ENCODE data around the gene UNC79.

The UNC79 gene

DNA sequence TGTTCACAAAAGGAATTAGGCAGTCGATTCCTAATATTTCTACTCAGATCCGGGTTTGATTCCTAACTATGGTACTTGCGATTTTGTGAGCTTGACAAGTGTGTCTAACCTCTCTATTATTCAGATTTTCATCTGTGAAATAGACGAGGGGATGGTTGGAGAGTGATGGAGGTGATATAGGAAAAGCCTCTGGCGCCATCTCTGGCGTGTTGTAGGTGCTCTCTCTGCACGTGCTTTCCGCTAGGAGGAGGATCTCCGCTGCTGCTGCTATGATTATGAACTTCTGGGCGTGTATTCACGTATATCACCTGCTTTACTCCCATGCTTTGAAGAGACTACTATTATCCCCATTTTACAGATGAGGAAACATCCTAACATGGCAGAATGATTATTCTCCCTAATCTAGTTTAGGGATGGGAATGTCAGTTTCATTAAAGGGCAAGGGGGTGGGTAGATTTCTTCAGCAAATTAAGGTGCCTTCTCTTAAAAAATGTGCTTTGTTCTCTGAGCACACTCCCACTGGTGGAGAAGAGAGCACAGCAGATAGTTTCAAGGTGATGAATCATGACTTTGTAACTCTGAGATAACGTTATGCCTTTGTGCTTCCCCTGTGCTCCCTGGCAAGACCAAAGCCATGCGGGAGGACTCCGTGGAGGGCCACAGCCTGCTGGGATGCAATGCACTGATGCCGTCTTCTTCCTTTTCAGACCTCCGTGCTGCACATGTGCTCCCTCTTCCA is 260.5 kb downstream of the UNC79 start:
- H4K20me1 ChIP-seq (ENCODE audit: low read depth, low read length): no peaks in the 10 kb centered on the region
- no peak overlapping the region for H3K4me3 ChIP-seq (ENCODE audit: insufficient read depth, low read length, poor library complexity, severe bottlenecking)
- no peaks in the 10 kb centered on the region for H3K9me3 ChIP-seq (ENCODE audit: insufficient read depth, low read length)
- H2AFZ ChIP-seq (ENCODE audit: low read depth, low read length, severe bottlenecking): no peak overlapping the region
- no peaks in the 10 kb centered on the region for H3K36me3 ChIP-seq (ENCODE audit: low read length)
- no peak for TF ChIP-seq EZH2phosphoT487 (conservative IDR thresholded peaks at IDR 0.05; ENCODE audit: low read length)
- TF ChIP-seq, protein P1, sequence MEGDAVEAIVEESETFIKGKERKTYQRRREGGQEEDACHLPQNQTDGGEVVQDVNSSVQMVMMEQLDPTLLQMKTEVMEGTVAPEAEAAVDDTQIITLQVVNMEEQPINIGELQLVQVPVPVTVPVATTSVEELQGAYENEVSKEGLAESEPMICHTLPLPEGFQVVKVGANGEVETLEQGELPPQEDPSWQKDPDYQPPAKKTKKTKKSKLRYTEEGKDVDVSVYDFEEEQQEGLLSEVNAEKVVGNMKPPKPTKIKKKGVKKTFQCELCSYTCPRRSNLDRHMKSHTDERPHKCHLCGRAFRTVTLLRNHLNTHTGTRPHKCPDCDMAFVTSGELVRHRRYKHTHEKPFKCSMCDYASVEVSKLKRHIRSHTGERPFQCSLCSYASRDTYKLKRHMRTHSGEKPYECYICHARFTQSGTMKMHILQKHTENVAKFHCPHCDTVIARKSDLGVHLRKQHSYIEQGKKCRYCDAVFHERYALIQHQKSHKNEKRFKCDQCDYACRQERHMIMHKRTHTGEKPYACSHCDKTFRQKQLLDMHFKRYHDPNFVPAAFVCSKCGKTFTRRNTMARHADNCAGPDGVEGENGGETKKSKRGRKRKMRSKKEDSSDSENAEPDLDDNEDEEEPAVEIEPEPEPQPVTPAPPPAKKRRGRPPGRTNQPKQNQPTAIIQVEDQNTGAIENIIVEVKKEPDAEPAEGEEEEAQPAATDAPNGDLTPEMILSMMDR (IDR thresholded peaks at IDR 0.05; ENCODE audit: insufficient read depth, low read length, poor library complexity, severe bottlenecking): no peak
- no peak overlapping the region for H3K4me2 ChIP-seq (ENCODE audit: low read depth, low read length, poor library complexity, severe bottlenecking)
- no peaks in the 10 kb centered on the region for H3K27me3 ChIP-seq (ENCODE audit: low read length)
- H3K9ac ChIP-seq (ENCODE audit: low read length): no peak overlapping the region
- no peaks in the 10 kb centered on the region for H3K79me2 ChIP-seq (ENCODE audit: insufficient read depth, low read length)
- no peak overlapping the region for H3K27ac ChIP-seq (ENCODE audit: low read depth, low read length)
- no peaks in the 10 kb centered on the region for H3F3A ChIP-seq (ENCODE audit: insufficient read depth)
- no peaks in the 10 kb centered on the region for H3K9me2 ChIP-seq (replicated peaks; ENCODE audit: insufficient read depth, low read length)

DNA sequence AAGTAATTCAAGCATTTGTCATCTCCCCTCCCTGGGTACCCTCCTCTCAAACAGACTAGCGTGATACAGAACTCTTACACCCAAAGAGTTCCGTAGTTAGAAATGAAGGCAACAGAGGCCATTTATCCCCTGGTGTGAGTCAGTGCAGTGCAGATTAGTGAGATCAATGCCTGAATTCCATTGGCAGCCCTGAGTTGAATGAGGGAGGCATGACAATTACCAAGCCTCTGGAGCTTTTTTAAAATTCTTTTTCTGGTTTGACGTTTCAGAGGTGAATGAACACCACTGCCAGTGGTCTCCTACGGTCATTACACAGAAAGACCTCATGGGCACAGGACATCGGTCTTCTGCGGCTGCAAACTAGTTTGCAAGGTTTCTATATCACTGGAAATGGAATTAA is 263.2 kb downstream of the UNC79 start:
- H3K9ac ChIP-seq (ENCODE audit: low read length): no peak overlapping the region
- no peaks in the 10 kb centered on the region for H3K36me3 ChIP-seq (ENCODE audit: low read length)

DNA sequence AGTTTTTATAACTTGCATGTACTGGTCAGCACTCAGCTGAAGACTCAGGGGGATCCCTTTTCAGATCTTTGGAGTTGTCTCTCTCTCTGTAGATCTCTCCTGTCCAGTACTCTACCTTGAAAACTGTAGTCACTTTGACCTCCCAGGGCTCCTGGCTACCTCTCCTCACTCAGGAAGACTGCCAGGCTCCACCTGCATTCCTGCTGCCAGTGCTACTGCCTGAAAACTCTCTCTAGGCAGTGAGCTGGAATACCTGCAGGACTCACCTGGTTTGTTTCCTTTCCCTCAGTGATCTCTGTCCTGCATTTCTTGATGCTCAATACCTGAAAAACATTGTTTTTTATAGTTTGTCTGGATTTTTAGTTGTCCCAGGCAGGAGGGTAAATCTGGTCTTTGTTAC is 270.2 kb downstream of the UNC79 start:
- no peak overlapping the region for H2AFZ ChIP-seq (ENCODE audit: low read depth, low read length, severe bottlenecking)
- no peak overlapping the region for H3K4me2 ChIP-seq (ENCODE audit: low read depth, low read length, poor library complexity, severe bottlenecking)
- H4K20me1 ChIP-seq (ENCODE audit: low read depth, low read length): no peaks in the 10 kb centered on the region
- H3K27me3 ChIP-seq (ENCODE audit: low read length): no peaks in the 10 kb centered on the region
- no peak overlapping the region for H3K4me3 ChIP-seq (ENCODE audit: insufficient read depth, low read length, poor library complexity, severe bottlenecking)
- no peak overlapping the region for H3K27ac ChIP-seq (ENCODE audit: low read depth, low read length)
- no peak for TF ChIP-seq EZH2phosphoT487 (conservative IDR thresholded peaks at IDR 0.05; ENCODE audit: low read length)
- TF ChIP-seq, protein P1 (IDR thresholded peaks at IDR 0.05; ENCODE audit: insufficient read depth, low read length, poor library complexity, severe bottlenecking): no peak
- no peaks in the 10 kb centered on the region for H3K9me2 ChIP-seq (replicated peaks; ENCODE audit: insufficient read depth, low read length)
- H3F3A ChIP-seq (ENCODE audit: insufficient read depth): no peaks in the 10 kb centered on the region
- no peaks in the 10 kb centered on the region for H3K9me3 ChIP-seq (ENCODE audit: insufficient read depth, low read length)
- no peak overlapping the region for H3K9ac ChIP-seq (ENCODE audit: low read length)
- no peaks in the 10 kb centered on the region for H3K36me3 ChIP-seq (ENCODE audit: low read length)
- H3K79me2 ChIP-seq (ENCODE audit: insufficient read depth, low read length): no peaks in the 10 kb centered on the region

More for the DNA sequence above, 263.2 kb downstream of the UNC79 start:
- Histone ChIP-seq H3K27ac (ENCODE audit: low read depth, low read length) (no peak overlapping the region), H4K20me1 (ENCODE audit: low read depth, low read length) (no peaks in the 10 kb centered on the region), H3F3A (ENCODE audit: insufficient read depth) (no peaks in the 10 kb centered on the region), H3K27me3 (ENCODE audit: low read length) (no peaks in the 10 kb centered on the region), H3K4me3 (ENCODE audit: insufficient read depth, low read length, poor library complexity, severe bottlenecking) (no peak overlapping the region), H3K9me3 (ENCODE audit: insufficient read depth, low read length) (no peaks in the 10 kb centered on the region), H2AFZ (ENCODE audit: low read depth, low read length, severe bottlenecking) (no peak overlapping the region), H3K4me2 (ENCODE audit: low read depth, low read length, poor library complexity, severe bottlenecking) (no peak overlapping the region), H3K9me2 (replicated peaks; ENCODE audit: insufficient read depth, low read length) (no peaks in the 10 kb centered on the region), H3K79me2 (ENCODE audit: insufficient read depth, low read length) (no peaks in the 10 kb centered on the region)
- TF ChIP-seq EZH2phosphoT487 (conservative IDR thresholded peaks at IDR 0.05; ENCODE audit: low read length): no peak
- TF ChIP-seq, protein P1 (IDR thresholded peaks at IDR 0.05; ENCODE audit: insufficient read depth, low read length, poor library complexity, severe bottlenecking): no peak
